ENCODE measurements around the gene FUT3.

FUT3 gene

DNA sequence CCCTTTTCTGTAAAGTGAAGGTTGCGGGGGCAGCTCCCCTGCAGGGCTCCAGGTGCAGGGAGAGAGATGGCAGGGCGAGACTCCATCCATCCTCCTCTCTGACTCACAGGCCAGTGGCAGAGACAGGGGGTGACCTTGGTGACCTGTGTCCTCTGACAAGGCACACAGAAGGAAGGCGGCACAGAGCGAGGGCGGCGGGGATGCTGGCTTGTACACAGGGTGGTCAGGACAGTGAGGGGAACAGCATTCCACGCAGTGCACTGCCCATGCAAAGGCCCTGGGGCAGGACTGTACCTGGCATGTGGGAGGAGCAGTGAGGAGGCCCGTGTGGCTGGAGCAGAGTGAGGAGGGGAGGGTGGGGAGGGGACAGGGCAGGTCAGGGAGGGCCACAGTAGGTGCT lies 44.6 kb upstream of the FUT3 start:
- Histone ChIP-seq H3K4me3 (ENCODE audit: low read depth, low read length) (no peak overlapping the region), H3K36me3 (replicated peaks) (peaks cover 22% of the 10 kb centered on the region), H3K27ac (no peak overlapping the region), H3K27me3 (replicated peaks) (no peaks in the 10 kb centered on the region)
- DNase-seq, result no peak
- in situ Hi-C loops (cut with HindIII; ENCODE audit: low pct_ligation_motif_present, low sequenced_read_pairs), result no loop called here
- TF ChIP-seq, protein P1, sequence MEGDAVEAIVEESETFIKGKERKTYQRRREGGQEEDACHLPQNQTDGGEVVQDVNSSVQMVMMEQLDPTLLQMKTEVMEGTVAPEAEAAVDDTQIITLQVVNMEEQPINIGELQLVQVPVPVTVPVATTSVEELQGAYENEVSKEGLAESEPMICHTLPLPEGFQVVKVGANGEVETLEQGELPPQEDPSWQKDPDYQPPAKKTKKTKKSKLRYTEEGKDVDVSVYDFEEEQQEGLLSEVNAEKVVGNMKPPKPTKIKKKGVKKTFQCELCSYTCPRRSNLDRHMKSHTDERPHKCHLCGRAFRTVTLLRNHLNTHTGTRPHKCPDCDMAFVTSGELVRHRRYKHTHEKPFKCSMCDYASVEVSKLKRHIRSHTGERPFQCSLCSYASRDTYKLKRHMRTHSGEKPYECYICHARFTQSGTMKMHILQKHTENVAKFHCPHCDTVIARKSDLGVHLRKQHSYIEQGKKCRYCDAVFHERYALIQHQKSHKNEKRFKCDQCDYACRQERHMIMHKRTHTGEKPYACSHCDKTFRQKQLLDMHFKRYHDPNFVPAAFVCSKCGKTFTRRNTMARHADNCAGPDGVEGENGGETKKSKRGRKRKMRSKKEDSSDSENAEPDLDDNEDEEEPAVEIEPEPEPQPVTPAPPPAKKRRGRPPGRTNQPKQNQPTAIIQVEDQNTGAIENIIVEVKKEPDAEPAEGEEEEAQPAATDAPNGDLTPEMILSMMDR (IDR thresholded peaks at IDR 0.05; ENCODE audit: low read depth, low read length, missing control alignments), result no peak

DNA sequence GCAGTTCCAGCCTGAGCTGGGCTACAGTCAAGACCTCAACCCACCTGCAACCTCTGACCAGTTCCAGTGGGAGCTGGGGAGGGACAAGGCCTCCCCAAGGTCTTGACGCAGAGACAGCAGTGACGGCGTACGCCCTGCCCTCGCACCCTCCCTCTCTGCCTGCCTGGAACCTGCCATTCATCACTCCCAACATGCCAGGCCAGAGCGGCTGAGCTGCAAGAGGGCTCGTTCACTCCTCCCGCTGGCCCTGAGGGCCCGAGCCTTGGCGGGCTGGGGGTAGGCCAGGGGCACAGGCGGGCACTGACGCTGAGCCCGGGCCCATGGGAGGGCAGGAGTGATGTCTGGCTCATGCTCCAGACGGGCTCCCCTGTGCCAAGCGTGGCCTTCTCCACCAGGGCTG lies 44.2 kb upstream of the FUT3 start:
- H3K4me3 ChIP-seq (ENCODE audit: low read depth, low read length), result no peak overlapping the region
- H3K27ac ChIP-seq, result no peak overlapping the region
- peaks cover 22% of the 10 kb centered on the region for H3K36me3 ChIP-seq (replicated peaks)
- no peak for DNase-seq
- TF ChIP-seq, protein P1 (IDR thresholded peaks at IDR 0.05; ENCODE audit: low read depth, low read length, missing control alignments), result no peak
- in situ Hi-C loops (cut with HindIII; ENCODE audit: low pct_ligation_motif_present, low sequenced_read_pairs), result no loop called here
- H3K27me3 ChIP-seq (replicated peaks), result no peaks in the 10 kb centered on the region

DNA sequence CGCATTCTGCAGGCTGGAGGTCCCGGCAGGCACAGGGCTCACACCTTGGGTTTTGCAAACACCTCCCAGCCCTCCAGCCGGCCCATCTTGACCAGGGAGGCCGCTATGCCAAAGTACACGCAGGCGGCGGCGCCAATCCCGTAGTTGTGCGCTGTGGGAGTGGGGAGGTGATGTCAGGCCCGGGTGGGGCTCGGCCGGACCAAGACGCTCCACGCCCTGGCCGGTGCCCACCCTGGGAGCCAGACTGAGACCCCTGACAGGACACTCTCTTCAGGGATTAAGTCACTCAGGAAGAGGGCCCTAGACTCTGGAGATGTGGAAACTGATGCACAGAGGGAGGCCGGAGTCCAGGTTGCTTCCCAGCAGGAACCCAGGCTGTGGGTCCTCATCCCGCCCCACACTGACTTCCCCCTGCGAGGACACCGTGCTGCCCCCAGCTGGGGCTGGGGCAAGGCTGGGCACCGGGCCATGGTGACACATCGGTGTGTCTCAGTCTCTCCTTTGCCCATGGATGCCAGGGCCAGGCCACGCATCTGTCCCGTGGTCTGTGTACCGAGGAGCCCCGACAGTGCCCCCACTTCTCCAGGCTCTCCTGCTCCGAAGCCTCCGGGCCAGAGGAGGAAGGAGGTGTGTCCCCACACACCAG lies 43.6 kb upstream of the FUT3 start:
- H3K36me3 ChIP-seq (replicated peaks), result peaks cover 16% of the 10 kb centered on the region
- in situ Hi-C loops (cut with HindIII; ENCODE audit: low pct_ligation_motif_present, low sequenced_read_pairs), result no loop called here
- H3K4me3 ChIP-seq (ENCODE audit: low read depth, low read length), result no peak overlapping the region
- TF ChIP-seq, protein P1 (IDR thresholded peaks at IDR 0.05; ENCODE audit: low read depth, low read length, missing control alignments), result no peak
- H3K27me3 ChIP-seq (replicated peaks), result no peaks in the 10 kb centered on the region
- H3K27ac ChIP-seq, result no peak overlapping the region
- DNase-seq, result no peak

DNA sequence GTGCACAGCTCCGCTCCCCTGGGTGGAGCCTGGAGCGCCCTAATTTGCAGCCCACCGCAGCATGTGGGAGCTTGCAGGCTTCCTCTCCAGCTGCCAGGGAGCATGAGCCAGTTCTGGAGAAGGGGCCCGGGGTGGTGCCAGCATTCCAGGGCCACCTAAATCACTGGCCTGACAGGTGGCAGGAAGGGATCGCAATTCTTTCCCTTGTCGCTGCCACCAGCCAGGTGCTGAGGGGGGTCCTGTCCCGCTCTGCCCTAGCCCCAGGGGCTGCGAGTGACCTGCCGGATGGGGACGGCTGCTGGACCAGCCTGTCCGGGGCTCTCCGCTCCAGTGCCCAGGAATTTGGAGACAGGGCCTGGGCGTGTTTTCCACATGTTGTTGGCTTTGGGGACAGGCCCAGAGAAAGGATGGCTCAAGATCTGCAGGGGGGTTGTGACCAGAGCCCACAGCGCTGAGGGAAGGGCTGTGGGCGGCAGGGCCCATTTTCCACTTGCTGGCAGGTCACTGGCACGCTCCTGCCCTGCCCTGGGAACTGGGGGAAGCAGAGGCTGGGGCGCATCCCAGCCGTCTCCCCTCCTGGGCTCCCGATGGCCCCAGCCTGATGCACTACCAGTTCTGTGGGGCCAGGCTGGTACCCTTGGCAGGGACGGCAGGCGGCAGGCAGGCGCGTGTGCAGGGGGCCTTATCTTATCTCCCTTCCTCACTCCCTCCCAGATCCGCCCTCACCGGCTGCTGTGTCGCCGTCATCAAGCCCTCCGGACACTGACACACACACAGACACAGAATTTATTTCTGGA lies 42.9 kb upstream of the FUT3 start:
- Histone ChIP-seq H3K27me3 (replicated peaks) (no peaks in the 10 kb centered on the region), H3K27ac (no peak overlapping the region), H3K36me3 (replicated peaks) (peaks cover 16% of the 10 kb centered on the region), H3K4me3 (ENCODE audit: low read depth, low read length) (no peak overlapping the region)
- TF ChIP-seq, protein P1 (IDR thresholded peaks at IDR 0.05; ENCODE audit: low read depth, low read length, missing control alignments), result no peak
- in situ Hi-C loops (cut with HindIII; ENCODE audit: low pct_ligation_motif_present, low sequenced_read_pairs), result no loop called here
- DNase-seq, result no peak

DNA sequence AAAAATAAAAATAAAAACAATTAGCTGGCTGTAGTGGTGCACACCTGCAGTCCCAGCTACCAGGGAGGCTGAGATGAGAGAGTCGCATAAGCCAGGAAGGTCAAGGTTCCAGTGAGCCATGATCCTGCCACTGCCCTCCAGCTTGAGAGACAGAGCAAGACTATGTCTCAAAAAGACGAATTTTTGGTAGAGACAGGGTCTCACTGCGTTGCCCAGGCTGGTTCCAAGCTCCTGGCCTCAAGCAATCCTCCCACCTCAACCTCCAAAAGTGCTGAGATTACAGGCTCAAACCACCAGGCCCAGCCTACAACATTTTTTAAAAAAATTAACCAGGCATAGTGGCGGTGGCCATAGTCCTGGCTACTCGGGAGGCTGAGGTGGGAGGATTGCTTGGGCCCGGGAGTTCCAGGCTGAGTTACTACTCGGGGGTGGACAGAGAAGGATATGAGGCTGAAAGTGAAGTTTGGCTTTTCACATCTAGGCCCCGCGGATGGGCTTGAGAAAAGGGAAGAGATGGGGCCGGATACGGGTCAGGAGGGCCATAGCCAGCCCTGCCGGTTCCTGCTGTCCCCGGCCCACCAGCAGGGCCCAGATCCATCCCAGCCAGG lies 42.2 kb upstream of the FUT3 start:
- Histone ChIP-seq H3K4me3 (ENCODE audit: low read depth, low read length) (no peak overlapping the region), H3K27me3 (replicated peaks) (no peaks in the 10 kb centered on the region), H3K36me3 (replicated peaks) (peaks cover 16% of the 10 kb centered on the region), H3K27ac (no peak overlapping the region)
- TF ChIP-seq, protein P1 (IDR thresholded peaks at IDR 0.05; ENCODE audit: low read depth, low read length, missing control alignments), result no peak
- in situ Hi-C loops (cut with HindIII; ENCODE audit: low pct_ligation_motif_present, low sequenced_read_pairs), result no loop called here
- no peak for DNase-seq

All from brain microvascular endothelial cell (primary cell).